ENCODE results near the gene PIWIL1. TPM values are rescaled to one million over a fixed set of nuclear protein-coding genes. Genes with fewer than 3 reads are reported as not detected.

The PIWIL1 gene
- polyA plus RNA-seq, 4 donors: 0.21 TPM; not detected in 3

DNA sequence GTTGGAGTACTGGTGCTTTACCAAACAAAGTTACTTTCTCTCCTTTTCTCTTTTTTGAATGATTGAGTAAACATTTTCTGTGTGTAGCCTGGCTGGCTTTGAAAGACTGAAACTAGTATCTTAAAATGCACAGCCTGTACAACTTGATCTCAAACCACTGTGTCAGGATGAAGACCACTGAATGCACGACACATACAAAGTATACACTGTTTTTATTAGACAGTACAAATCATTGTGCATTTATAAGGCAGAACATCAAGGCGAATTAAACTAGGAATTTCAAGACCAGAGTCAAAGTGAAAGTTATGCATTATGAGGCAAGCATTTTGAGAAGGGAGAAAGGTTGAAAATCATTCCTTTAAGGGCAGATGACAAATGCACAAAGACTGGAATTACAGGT lies 59.0 kb downstream of the PIWIL1 start:
- Histone ChIP-seq H3K4me3 (ENCODE audit: low read depth in 1 of 3, low read length in 3 of 3) (no peak overlapping the region), H3K9me3 (ENCODE audit: control insufficient read depth in 2 of 2, insufficient read depth in 1 of 2, low read depth in 1 of 2, low read length in 1 of 2) (no peaks in the 10 kb centered on the region), H3K27ac (ENCODE audit: low read depth in 1 of 3, low read length in 2 of 3) (no peak overlapping the region), H3K4me1 (ENCODE audit: control insufficient read depth in 3 of 3, insufficient read depth in 2 of 3, low read depth in 1 of 3, low read length in 2 of 3) (no peaks in the 10 kb centered on the region), H3K27me3 (ENCODE audit: control insufficient read depth in 3 of 3, insufficient read depth in 3 of 3, low read length in 3 of 3) (no peaks in the 10 kb centered on the region), H3K36me3 (ENCODE audit: control insufficient read depth in 3 of 3, insufficient read depth in 2 of 3, low read depth in 1 of 3, low read length in 3 of 3) (no peaks in the 10 kb centered on the region)
- WGBS, 3 donors: 76 to 82% (median 78%) methylated on average over 2 of the region's 2 CpGs
- no peak for FAIRE-seq
- DNase-seq: no peak

DNA sequence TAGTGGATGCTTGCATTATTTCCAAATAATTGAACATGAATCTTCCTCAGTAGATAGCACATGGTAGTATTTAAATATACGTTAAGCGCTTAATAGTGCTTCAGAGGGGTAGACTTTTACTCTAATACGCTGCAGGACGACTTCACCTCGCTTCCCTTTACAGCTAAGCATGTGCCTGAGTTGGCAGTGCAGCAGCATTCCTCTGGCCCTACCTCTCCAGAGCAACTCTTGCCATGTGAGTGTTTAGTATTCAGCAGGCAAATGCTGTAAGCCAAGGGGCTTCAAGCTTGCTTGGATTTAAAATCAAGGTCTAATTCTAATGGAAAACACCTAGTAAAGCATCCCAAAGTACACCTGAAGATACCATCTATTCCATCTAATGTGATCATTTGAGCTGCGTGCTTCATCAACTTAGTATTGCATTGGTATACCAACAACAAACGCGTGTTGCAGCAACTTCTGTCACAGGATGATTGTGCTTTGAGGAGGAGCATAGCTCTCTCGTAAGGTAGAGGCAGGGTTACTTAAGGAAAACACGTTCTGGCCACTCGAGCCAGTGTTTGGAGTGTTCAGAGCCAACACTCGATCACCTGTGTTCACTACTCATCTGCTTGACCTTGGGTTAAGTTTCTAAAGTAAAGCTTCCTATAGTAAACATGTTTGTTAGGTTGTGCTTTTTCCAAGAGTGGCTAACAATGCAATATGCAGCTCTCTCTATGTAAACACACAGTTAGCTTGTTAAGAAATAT lies 60.6 kb downstream of the PIWIL1 start:
- DNase-seq: no peak
- H3K27ac ChIP-seq (ENCODE audit: low read depth in 1 of 3, low read length in 2 of 3): no peak overlapping the region
- H3K36me3 ChIP-seq (ENCODE audit: control insufficient read depth in 3 of 3, insufficient read depth in 2 of 3, low read depth in 1 of 3, low read length in 3 of 3): no peaks in the 10 kb centered on the region
- 67 to 73% (median 70%) methylated on average over 12 of the region's 12 CpGs for WGBS, 3 donors
- no peak overlapping the region for H3K4me3 ChIP-seq (ENCODE audit: low read depth in 1 of 3, low read length in 3 of 3)
- no peaks in the 10 kb centered on the region for H3K27me3 ChIP-seq (ENCODE audit: control insufficient read depth in 3 of 3, insufficient read depth in 3 of 3, low read length in 3 of 3)
- no peaks in the 10 kb centered on the region for H3K4me1 ChIP-seq (ENCODE audit: control insufficient read depth in 3 of 3, insufficient read depth in 2 of 3, low read depth in 1 of 3, low read length in 2 of 3)
- H3K9me3 ChIP-seq (ENCODE audit: control insufficient read depth in 2 of 2, insufficient read depth in 1 of 2, low read depth in 1 of 2, low read length in 1 of 2): no peaks in the 10 kb centered on the region
- no peak for FAIRE-seq

DNA sequence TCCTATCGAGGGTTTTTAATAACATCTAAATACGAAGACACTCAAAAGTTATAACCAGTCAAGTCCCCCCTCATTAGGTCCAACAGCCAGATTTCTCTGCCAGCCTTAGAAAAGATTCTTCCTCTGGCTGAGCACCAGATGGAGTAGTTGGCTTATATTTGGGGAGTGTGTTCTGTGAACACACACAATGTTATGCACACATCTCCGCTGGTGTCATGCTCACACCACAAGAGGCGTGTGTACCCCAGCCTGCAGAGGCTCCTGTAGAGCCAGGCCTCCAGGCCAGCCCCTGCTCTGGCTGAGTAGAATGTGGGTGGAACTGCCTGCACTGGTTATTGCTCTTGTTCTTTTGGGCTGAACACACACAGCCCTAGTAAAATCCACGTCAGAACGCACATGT lies 64.0 kb downstream of the PIWIL1 start:
- DNase-seq: peak; percentile 3 to 11
- Histone ChIP-seq H3K4me1 (ENCODE audit: control insufficient read depth in 3 of 3, insufficient read depth in 2 of 3, low read depth in 1 of 3, low read length in 2 of 3) (no peaks in the 10 kb centered on the region), H3K27ac (ENCODE audit: low read depth in 1 of 3, low read length in 2 of 3) (no peak overlapping the region), H3K27me3 (ENCODE audit: control insufficient read depth in 3 of 3, insufficient read depth in 3 of 3, low read length in 3 of 3) (no peaks in the 10 kb centered on the region), H3K4me3 (ENCODE audit: low read depth in 1 of 3, low read length in 3 of 3) (no peak overlapping the region), H3K36me3 (ENCODE audit: control insufficient read depth in 3 of 3, insufficient read depth in 2 of 3, low read depth in 1 of 3, low read length in 3 of 3) (no peaks in the 10 kb centered on the region), H3K9me3 (ENCODE audit: control insufficient read depth in 2 of 2, insufficient read depth in 1 of 2, low read depth in 1 of 2, low read length in 1 of 2) (no peaks in the 10 kb centered on the region)
- 53 to 76% (median 76%) methylated on average over 6 of the region's 6 CpGs for whole genome bisulfite sequencing, 3 donors
- no peak for FAIRE-seq

DNA sequence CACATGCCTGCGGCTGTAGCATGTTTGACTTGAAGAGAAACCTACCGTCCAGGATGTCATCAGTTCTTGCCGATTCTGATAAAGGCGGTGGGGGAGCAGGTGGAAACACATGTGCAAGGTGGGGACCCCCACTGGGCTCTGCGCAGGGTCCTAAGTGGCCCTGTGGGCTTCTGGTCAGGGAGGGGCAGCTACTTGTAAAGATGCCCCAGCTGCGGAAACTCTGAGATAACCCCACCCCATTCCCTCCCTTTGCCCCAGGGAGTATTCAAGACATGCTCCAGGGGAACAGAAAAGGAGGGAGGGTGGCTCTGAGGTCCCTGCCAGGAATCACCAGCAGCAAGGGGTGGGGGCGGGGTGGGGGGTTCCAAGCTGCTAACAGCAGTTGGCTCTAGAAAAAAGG lies 67.6 kb downstream of the PIWIL1 start:
- no peaks in the 10 kb centered on the region for H3K36me3 ChIP-seq (ENCODE audit: control insufficient read depth in 3 of 3, insufficient read depth in 2 of 3, low read depth in 1 of 3, low read length in 3 of 3)
- WGBS, 3 donors: 49 to 64% (median 52%) methylated on average over 7 of the region's 7 CpGs
- FAIRE-seq (no peak), DNase-seq (no peak)
- H3K4me3 ChIP-seq (ENCODE audit: low read depth in 1 of 3, low read length in 3 of 3): no peak overlapping the region
- no peak overlapping the region for H3K27ac ChIP-seq (ENCODE audit: low read depth in 1 of 3, low read length in 2 of 3)
- no peaks in the 10 kb centered on the region for H3K9me3 ChIP-seq (ENCODE audit: control insufficient read depth in 2 of 2, insufficient read depth in 1 of 2, low read depth in 1 of 2, low read length in 1 of 2)
- no peaks in the 10 kb centered on the region for H3K4me1 ChIP-seq (ENCODE audit: control insufficient read depth in 3 of 3, insufficient read depth in 2 of 3, low read depth in 1 of 3, low read length in 2 of 3)
- no peaks in the 10 kb centered on the region for H3K27me3 ChIP-seq (ENCODE audit: control insufficient read depth in 3 of 3, insufficient read depth in 3 of 3, low read length in 3 of 3)

DNA sequence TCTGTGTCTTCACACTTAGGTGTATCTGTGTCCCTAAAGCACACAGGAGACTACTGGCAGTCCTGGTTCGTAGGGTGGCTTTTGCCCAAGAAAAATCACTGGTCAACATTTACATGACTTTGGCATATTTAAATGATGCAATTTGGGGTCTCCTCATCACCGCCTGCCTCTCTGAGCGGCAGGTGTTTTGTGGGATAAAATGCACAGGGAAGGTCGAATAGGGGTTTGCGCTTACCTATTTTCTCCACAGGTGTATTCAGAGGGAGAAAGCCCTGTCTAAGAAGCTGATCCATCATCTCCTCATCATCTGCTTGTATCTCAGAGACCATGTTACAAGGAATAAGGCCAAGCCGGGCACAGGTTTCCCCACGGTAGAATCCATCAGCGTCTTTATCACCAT lies 74.7 kb downstream of the PIWIL1 start:
- Histone ChIP-seq H3K36me3 (ENCODE audit: control insufficient read depth in 3 of 3, insufficient read depth in 2 of 3, low read depth in 1 of 3, low read length in 3 of 3) (no peaks in the 10 kb centered on the region), H3K4me1 (ENCODE audit: control insufficient read depth in 3 of 3, insufficient read depth in 2 of 3, low read depth in 1 of 3, low read length in 2 of 3) (no peaks in the 10 kb centered on the region), H3K4me3 (ENCODE audit: low read depth in 1 of 3, low read length in 3 of 3) (no peak overlapping the region), H3K9me3 (ENCODE audit: control insufficient read depth in 2 of 2, insufficient read depth in 1 of 2, low read depth in 1 of 2, low read length in 1 of 2) (no peaks in the 10 kb centered on the region), H3K27me3 (ENCODE audit: control insufficient read depth in 3 of 3, insufficient read depth in 3 of 3, low read length in 3 of 3) (no peaks in the 10 kb centered on the region), H3K27ac (ENCODE audit: low read depth in 1 of 3, low read length in 2 of 3) (no peak overlapping the region)
- WGBS, 3 donors: 72 to 92% (median 78%) methylated on average over 8 of the region's 8 CpGs
- no peak for DNase-seq
- FAIRE-seq: no peak

DNA sequence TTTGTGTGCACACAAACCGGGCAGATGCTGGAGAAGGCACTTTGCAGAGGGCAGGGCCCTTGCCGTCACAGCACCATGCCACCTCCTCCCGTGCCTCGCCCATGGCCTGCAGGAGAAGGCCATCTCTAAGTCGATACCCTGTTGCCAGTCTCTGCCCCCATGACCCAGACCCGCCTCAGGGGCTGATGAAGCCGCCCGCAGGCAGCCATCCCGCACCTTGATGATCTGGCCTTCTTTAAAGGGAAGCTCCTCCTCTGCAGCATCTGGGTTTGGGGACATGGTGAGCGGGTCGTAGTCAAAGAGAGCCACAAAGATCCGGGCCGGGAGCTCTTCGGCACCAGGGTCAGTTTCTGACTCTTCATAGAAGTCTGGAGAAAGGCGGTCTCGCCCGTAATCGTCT lies 76.2 kb downstream of the PIWIL1 start:
- no peaks in the 10 kb centered on the region for H3K27me3 ChIP-seq (ENCODE audit: control insufficient read depth in 3 of 3, insufficient read depth in 3 of 3, low read length in 3 of 3)
- FAIRE-seq (no peak), DNase-seq (no peak)
- H3K4me1 ChIP-seq (ENCODE audit: control insufficient read depth in 3 of 3, insufficient read depth in 2 of 3, low read depth in 1 of 3, low read length in 2 of 3): no peaks in the 10 kb centered on the region
- no peak overlapping the region for H3K27ac ChIP-seq (ENCODE audit: low read depth in 1 of 3, low read length in 2 of 3)
- WGBS, 3 donors: 80 to 88% (median 82%) methylated on average over 18 of the region's 18 CpGs
- no peaks in the 10 kb centered on the region for H3K36me3 ChIP-seq (ENCODE audit: control insufficient read depth in 3 of 3, insufficient read depth in 2 of 3, low read depth in 1 of 3, low read length in 3 of 3)
- H3K4me3 ChIP-seq (ENCODE audit: low read depth in 1 of 3, low read length in 3 of 3): no peak overlapping the region
- H3K9me3 ChIP-seq (ENCODE audit: control insufficient read depth in 2 of 2, insufficient read depth in 1 of 2, low read depth in 1 of 2, low read length in 1 of 2): no peaks in the 10 kb centered on the region

DNA sequence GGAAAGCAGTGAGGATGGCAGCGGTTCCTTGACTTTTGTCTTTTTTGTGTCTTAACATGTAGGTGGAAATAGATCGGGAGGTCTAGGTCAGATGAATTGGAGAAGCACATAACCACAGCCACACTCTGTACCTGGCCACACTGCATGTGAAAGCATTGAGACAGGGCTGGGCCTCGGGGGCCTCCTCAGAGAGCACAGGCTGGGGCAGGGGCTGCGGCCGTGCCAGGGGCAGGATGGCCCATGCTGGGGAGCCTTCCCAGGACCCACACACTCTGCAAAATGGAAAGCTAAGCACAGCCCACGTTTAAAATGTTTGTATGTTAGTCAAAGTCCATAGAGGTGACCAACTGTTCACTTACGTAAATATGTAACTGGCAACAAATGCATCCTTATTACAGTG lies 76.7 kb downstream of the PIWIL1 start:
- H3K27me3 ChIP-seq (ENCODE audit: control insufficient read depth in 3 of 3, insufficient read depth in 3 of 3, low read length in 3 of 3): no peaks in the 10 kb centered on the region
- H3K36me3 ChIP-seq (ENCODE audit: control insufficient read depth in 3 of 3, insufficient read depth in 2 of 3, low read depth in 1 of 3, low read length in 3 of 3): no peaks in the 10 kb centered on the region
- H3K4me1 ChIP-seq (ENCODE audit: control insufficient read depth in 3 of 3, insufficient read depth in 2 of 3, low read depth in 1 of 3, low read length in 2 of 3): no peaks in the 10 kb centered on the region
- FAIRE-seq (no peak), DNase-seq (no peak)
- no peak overlapping the region for H3K27ac ChIP-seq (ENCODE audit: low read depth in 1 of 3, low read length in 2 of 3)
- H3K4me3 ChIP-seq (ENCODE audit: low read depth in 1 of 3, low read length in 3 of 3): no peak overlapping the region
- no peaks in the 10 kb centered on the region for H3K9me3 ChIP-seq (ENCODE audit: control insufficient read depth in 2 of 2, insufficient read depth in 1 of 2, low read depth in 1 of 2, low read length in 1 of 2)
- 78 to 82% (median 80%) methylated on average over 7 of the region's 7 CpGs for WGBS, 3 donors

DNA sequence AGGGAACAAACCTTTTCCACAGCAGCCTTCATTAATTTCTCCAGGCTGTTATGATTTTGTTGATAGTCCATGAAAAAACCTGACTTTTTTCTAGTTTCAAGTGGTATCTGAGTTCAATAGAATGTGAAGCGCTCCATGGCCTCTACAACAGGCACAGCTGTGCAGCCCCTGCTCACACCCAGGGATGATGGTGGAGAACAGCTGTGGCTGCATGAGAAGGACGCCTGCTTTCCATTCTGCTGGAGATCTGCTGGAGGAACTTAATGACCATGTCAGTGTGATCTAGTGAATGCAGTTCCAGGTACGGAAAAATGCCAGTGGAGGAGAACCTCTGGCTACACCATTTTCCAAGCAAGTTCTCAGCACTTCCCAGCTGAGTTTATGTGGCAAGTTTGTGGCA lies 80.6 kb downstream of the PIWIL1 start:
- Histone ChIP-seq H3K9me3 (ENCODE audit: control insufficient read depth in 2 of 2, insufficient read depth in 1 of 2, low read depth in 1 of 2, low read length in 1 of 2) (no peaks in the 10 kb centered on the region), H3K27ac (ENCODE audit: low read depth in 1 of 3, low read length in 2 of 3) (no peak overlapping the region), H3K27me3 (ENCODE audit: control insufficient read depth in 3 of 3, insufficient read depth in 3 of 3, low read length in 3 of 3) (peaks cover 0 to 2% (median 0%) of the 10 kb centered on the region in 3 donors), H3K4me1 (ENCODE audit: control insufficient read depth in 3 of 3, insufficient read depth in 2 of 3, low read depth in 1 of 3, low read length in 2 of 3) (no peaks in the 10 kb centered on the region), H3K36me3 (ENCODE audit: control insufficient read depth in 3 of 3, insufficient read depth in 2 of 3, low read depth in 1 of 3, low read length in 3 of 3) (no peaks in the 10 kb centered on the region), H3K4me3 (ENCODE audit: low read depth in 1 of 3, low read length in 3 of 3) (no peak overlapping the region)
- WGBS, 3 donors: 52 to 80% (median 68%) methylated on average over 3 of the region's 3 CpGs
- FAIRE-seq: no peak
- DNase-seq: no peak

DNA sequence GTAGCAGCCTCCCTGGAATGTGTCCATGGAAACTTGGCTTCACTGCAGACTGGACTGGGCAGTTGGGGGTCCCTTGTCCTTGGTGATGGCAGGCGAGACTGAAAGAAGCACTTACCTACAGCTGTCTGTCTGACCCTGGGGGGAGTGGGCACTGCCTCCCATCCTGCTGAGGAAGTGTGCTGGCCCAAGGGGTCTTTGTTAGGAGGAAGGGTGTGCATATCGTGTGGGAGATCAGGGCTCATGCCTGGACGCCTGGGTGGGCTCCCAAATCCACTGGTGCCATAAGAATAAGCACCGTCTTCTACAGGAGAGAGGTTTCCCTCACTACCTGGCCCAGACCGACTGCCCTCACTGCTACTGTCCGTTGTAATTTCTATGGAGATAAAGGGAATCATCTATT lies 81.4 kb downstream of the PIWIL1 start:
- Histone ChIP-seq H3K9me3 (ENCODE audit: control insufficient read depth in 2 of 2, insufficient read depth in 1 of 2, low read depth in 1 of 2, low read length in 1 of 2) (no peaks in the 10 kb centered on the region), H3K36me3 (ENCODE audit: control insufficient read depth in 3 of 3, insufficient read depth in 2 of 3, low read depth in 1 of 3, low read length in 3 of 3) (no peaks in the 10 kb centered on the region), H3K27me3 (ENCODE audit: control insufficient read depth in 3 of 3, insufficient read depth in 3 of 3, low read length in 3 of 3) (peaks cover 0 to 2% (median 0%) of the 10 kb centered on the region in 3 donors), H3K27ac (ENCODE audit: low read depth in 1 of 3, low read length in 2 of 3) (no peak overlapping the region), H3K4me1 (ENCODE audit: control insufficient read depth in 3 of 3, insufficient read depth in 2 of 3, low read depth in 1 of 3, low read length in 2 of 3) (no peaks in the 10 kb centered on the region), H3K4me3 (ENCODE audit: low read depth in 1 of 3, low read length in 3 of 3) (no peak overlapping the region)
- WGBS, 3 donors: 56 to 66% (median 66%) methylated on average over 6 of the region's 6 CpGs
- DNase-seq: no peak
- FAIRE-seq: no peak
